Umbilical cord (tissue), 2 donors: Measurements from ENCODE around the gene GJB6. TPM values are rescaled to one million over a fixed set of nuclear protein-coding genes. Genes with fewer than 3 reads are reported as not detected.

Experiments
- DNase-seq: peaks from one replicate; pipeline ENCODE4 v3.0.0-alpha.2; 2015; ENCODE audit warnings: low spot score
- total RNA-seq: library from RNA; depleted of rRNA; stranded (reverse); fragments of >200 nt; gene quantifications from one replicate; pipeline ENCODE4 v1.2.3, GENCODE V29; 2014; ENCODE audit warnings: low replicate concordance; ENCODE audit not compliant: insufficient read depth

Gene GJB6
- total RNA-seq, 1 donor from 2014 or later = 3.6 TPM

DNA sequence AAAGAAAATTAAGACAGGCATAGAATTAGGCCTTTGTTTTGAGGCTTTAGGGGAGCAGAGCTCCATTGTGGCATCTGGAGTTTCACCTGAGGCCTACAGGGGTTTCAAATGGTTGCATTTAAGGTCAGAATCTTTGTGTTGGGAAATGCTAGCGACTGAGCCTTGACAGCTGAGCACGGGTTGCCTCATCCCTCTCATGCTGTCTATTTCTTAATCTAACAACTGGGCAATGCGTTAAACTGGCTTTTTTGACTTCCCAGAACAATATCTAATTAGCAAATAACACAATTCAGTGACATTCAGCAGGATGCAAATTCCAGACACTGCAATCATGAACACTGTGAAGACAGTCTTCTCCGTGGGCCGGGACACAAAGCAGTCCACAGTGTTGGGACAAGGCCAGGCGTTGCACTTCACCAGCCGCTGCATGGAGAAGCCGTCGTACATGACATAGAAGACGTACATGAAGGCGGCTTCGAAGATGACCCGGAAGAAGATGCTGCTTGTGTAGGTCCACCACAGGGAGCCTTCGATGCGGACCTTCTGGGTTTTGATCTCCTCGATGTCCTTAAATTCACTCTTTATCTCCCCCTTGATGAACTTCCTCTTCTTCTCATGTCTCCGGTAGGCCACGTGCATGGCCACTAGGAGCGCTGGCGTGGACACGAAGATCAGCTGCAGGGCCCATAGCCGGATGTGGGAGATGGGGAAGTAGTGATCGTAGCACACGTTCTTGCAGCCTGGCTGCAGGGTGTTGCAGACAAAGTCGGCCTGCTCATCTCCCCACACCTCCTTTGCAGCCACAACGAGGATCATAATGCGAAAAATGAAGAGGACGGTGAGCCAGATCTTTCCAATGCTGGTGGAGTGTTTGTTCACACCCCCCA, 43.2 kb downstream of the GJB6 start:
- DNase-seq = no peak

DNA sequence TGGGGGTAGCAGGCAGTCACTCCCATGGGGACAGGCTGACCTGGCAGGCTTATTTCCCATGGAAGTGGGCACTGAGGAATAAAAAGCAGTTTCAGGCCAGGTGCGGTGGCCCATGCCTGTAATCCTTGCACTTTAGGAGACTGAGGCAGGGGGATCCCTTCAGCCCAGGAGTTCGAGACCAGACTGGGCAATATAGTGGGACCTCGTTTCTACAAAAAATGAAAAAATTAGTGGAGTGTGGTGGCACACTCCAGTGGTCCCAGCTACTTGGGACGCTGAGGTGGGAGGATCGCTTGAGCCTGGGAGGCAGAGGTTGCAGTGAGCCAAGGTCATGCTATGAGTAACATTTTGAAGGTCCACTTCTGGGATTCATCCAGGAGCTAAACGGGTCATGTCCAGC, 45.3 kb downstream of the GJB6 start:
- DNase-seq = no peak

DNA sequence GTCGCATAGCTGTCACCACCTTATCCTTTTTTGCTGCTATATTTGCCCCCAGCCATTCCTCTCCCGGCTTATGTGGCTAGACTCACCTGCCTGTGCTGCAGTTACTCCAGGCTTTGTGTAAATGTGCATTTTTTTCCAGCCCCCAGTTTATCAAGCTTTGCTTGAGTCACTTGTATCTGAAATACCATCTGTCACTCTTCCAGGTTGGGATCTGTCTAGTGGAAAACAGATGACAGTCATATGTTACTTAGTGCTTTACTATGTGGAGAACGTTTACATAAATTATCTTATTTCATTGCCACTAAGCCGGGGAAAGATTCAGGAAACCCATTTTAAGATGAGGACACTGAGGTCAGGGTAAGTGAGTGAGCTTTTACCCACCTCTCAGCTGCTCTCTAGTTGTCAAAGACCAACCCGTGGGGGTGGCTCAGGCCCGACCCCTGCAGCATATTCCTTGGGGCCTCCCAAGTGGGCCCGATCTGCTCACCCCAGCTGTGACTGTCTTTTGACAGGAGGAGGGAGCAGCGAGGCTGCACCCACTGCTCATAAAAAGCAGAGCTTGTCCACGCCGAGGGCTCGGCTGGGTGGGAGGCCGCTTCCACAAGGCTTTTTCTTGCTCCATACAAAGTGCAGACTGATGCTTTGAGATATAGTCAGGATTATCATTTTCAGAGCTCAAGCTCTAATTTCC, 46.6 kb downstream of the GJB6 start:
- no peak for DNase-seq

DNA sequence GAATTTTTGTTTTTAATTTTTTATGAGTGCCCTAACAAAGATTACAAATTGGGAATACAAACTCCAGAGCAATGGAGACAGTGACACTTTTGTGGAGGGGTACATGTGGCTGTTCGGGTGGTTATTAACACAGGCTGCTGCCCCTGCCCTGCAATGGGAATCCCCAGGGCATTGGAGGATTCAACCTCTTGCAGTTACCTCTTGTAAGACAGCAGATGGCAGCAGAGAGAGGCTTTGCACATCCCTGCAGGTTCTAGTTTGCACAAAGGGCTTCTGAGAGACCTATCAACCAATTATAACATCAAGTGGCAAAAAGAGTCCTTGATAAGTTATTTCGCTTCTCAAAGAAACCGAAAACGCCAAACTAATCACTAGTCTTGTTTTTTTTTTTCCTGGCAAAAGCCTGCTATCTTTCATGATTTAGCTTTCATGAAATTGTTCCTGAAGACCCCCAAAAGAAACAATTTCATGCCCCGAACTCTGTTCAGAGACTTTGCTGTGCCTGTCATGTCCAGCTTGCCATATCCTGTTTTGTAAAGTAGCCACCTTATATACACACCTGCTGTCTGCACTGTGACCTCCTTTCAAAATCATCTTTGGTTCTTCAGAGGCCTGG, 49.8 kb downstream of the GJB6 start:
- DNase-seq = peak; percentile 65

DNA sequence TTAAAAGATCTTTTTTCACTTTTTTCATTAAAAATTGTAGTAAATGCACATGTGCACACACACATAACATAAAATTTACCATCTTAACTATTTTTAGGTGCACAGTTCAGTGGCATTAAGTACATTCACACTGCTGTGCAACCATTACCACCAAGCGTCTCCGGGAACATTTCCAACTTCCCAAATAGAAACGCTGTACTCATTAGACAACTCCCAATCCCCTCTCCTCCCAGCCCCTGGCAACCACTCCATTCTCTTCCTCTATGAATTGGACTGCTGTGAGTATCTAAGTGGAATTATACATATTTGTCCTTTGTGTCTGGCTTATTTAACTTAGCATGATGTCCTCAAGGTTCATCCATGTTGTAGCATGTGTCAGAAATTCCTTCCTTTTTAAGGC, 50.9 kb downstream of the GJB6 start:
- no peak for DNase-seq

- no peak for DNase-seq
Observed at GRCh38 chr13:20178156-20178555, 54.0 kb downstream of the GJB6 start.

DNA sequence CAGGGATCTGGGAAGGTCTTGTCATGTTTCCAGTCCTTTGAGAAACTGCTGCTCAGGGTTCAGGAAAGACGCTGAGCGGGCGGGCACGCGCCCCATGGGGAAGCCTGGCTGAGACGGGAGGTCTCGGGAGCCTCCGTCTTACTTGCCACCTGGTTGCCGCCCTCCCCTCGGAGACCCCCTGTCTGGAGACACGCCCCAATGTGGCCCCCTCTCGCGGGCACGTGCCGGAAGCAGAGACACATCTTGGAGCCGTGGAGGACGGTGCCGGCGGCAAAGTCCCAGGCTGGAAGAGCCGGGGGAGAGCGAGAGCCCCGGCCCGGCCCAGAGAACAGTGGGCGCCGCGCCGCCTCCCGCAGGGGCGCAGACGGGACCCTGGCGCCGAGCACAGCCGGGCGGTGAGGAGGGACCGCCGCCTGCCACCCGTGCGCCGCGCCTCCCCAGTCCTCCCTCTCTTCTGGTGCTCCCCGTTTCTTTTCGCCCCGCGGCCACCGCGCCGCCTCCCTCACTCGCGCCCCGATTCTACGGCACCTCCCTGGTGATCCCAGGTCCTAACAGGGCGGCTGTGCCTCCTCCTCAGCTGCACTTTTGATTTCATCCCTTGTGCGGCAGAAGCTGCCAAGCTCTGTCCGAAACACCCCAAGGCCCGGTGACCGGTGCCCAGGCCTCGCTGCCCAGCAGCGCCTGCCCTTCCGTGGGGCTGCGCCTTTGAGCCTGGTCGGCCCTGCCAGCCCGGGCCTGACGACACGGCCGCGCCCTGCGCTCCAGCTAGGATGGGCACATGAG, 54.9 kb downstream of the GJB6 start:
- no peak for DNase-seq

DNA sequence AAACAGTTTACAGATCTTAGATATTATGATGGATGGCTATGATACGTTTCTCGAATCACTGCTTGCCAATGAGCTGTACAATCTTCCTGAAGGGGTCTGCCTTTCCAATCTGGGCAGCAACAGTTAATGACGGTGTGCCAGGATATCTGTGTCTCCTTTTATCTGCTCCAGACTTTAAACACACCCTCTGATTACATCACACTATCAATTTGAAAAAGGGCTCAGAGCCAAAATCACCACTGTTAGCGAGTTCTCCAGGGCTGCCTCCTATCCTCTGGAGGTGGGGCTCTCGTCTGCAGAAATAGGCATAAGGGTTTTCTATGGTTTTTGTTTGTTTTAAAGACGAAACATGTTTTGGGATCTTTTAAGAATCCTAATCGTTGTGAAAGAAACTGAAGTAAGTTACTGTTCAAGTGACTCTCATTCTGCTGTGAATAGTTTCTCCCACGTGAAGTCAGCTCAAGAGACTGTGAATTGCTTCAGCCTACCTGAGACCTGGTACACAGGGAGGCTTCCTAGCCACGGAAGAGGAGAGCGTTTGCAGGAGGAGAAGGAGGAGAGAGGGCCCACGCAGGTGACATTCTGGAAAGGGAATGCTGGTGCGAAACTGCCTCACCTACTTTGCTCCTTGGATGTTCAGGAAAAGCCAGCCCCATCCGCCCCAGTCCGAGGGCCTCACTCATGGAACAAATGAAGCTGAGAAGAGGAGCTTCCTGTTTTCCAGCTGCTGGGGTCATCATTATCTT, 56.0 kb downstream of the GJB6 start:
- DNase-seq = peak; percentile 47

GRCh38 chr13:20175406-20175794, 56.7 kb downstream of the GJB6 start:
- no peak for DNase-seq

DNA sequence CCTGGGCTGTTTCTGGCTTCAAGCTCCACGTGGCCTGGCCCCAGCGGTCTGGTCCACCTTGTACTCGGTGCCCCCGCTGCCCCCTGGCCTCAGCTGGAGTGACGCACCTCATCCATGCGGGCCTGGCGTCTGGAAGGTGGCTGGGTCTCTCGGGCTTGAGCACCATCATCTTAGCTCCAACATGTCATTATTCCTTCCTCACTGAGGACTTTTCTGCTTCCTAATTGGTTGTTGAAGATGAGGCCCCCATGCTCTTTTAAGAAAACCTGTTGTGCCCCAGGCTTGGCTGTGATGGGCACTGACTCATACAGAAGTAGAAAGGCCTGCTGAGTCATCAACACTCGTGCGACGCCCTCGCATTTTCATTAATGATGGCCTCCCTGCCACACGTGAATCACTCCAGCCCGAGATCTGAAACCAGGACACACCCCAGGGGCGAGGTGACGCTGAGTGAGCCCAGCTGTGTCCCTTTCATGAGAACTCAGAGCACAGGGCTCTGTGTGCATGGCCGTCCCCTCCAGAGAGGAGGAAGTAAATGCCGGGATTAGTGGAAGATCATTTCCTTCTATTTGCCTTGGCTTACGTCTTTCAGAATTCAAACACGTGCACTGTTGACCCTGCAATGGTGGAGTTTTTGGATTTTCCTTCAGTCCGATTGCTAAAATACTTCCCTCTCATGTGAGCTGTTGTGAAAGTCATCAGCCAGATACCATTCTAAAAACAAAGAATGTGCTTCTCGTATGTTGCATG, 57.3 kb downstream of the GJB6 start:
- peak; percentile 95 for DNase-seq

DNA sequence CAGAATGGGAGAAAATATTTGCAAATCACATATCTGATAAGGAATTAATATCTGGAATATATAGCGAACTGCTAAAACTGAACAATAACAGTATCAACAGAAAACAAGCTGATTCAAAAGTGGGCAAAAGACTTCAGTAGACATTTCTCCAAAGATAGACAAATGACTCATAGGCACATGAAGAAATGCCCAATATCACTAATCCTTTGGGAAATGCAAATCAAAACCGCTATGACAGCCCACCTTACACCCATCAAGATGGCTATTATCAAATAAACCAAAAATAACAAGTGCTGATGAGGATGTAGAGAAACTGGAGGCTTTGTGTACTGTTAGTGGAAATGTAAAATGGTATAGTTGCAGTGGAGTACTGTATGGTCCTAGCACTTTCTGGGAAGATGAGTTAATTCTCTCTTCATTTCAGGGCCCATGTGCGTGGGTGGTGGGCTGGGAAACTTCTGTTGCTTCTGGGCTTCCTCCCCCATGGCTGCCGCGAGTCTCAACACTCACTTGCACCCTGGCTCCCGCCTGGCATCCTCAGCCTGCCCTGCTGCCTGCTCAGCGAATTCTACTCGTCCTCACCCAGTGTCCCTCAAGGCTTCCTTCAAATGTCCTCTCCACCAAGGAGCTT, 58.9 kb downstream of the GJB6 start:
- no peak for DNase-seq

Other genes with a start within 250 kb of the GJB6 start
- gene GJA3, start 71.3 kb downstream of the GJB6 start, total RNA-seq = 1.4 TPM
- gene GJB2, start 39.4 kb downstream of the GJB6 start, total RNA-seq = 13.0 TPM